Thyroid gland (tissue), 4 donors: ENCODE results near the gene RNF31.

ENCODE experiments used
- CTCF ChIP-seq, 6 experiments: fragments of 200-600 bp in 3 of 6; fragments of 450-650 bp in 3 of 6; sonication (generic) in 3 of 6; IDR thresholded peaks; one replicate each; pipeline ENCODE4 v1.5.1; 2016 to 2019; ENCODE audit warnings: antibody characterized with exemption in 6 of 6, mild to moderate bottlenecking in 2 of 6, inconsistent platforms in 1 of 6, moderate library complexity in 1 of 6
- POLR2A ChIP-seq, 2 donors: fragments of 450-650 bp; IDR thresholded peaks; one replicate each; pipeline ENCODE4 v1.6.1; 2017; ENCODE audit warnings: antibody characterized with exemption in 2 of 2, mild to moderate bottlenecking in 2 of 2, moderate library complexity in 1 of 2

DNA sequence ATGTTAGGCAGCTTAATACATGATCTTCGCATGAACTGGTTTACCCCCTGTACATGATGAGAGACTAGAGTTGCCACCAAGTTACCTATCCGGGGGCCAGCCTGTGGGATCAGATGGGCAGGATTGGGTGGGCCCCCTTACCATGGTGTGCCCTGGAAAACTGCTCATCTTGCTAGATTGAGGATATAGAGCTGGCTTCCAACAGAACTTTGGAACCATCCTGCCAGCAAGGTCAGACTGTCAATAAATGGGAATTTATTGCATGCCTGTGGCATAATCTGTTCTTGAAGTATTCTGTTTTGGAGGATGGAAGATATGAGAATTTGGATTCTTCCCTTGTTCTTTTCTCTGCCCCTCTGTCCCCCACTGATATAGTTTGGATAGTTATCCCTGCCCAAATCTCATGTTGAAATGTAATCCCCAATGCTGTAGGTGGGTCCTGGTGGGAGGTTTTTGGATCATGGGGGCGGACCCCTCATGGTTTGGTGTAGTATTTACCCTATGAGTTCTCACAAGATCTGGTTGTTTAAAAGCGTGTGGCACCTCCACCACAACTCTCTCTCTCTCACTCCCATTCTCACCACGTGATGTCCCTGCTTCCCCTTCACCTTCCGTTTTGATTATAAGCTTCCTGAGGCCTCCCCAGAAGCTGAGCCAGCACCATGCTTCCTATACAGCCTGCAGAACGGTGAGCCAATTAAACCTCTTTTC lies 51.7 kb downstream of the RNF31 start:
- TF ChIP-seq CTCF (IDR thresholded peaks at IDR 0.05) (no peak), POLR2A (IDR thresholded peaks at IDR 0.05) (no peak)
